MCF 10A (cell line): ENCODE data around the gene DYNLT1. TPM values are rescaled to one million over a fixed set of nuclear protein-coding genes. Genes with fewer than 3 reads are reported as not detected.
"Not testable (repeated sequence)": the region's sequence is repeated elsewhere in the genome, so short reads cannot be mapped to it uniquely, and the experiment has no call there.

Experiments
- BruUV-seq: library from RNA; stranded (reverse); fragments of 400-500 nt; replicated peaks from 2 replicates; lab custom pipeline; 2021; lab: Mats Ljungman, UMichigan
- CTCF ChIA-PET: fragments of 300-600 bp; sonication (Branson Sonifier 250); formaldehyde crosslinking; extraction: SDS; loops from one replicate; lab custom pipeline; 2021; ENCODE audit warnings: antibody characterized with exemption, inconsistent platforms; lab: Yijun Ruan, JAX
- POLR2A ChIA-PET: fragments of 300-600, 350-650 bp; sonication (Branson Sonifier 250); formaldehyde crosslinking; extraction: SDS; loops from one replicate; lab custom pipeline; 2020; ENCODE audit warnings: antibody characterized with exemption, inconsistent platforms; lab: Yijun Ruan, JAX
- DNase-seq: peaks from one replicate; pipeline ENCODE4 v3.0.0-alpha.2; 2018; ENCODE audit not compliant: unreplicated experiment
- H3K27ac Mint-ChIP-seq: one replicate; pipeline ENCODE4 v1.8.0; 2022; ENCODE audit warnings: mild to moderate bottlenecking, low read depth, mixed read lengths; ENCODE audit not compliant: unreplicated experiment
- H3K27me3 Mint-ChIP-seq: one replicate; pipeline ENCODE4 v1.8.0; 2022; ENCODE audit warnings: mixed read lengths; ENCODE audit not compliant: insufficient read depth, unreplicated experiment
- H3K36me3 Mint-ChIP-seq: one replicate; pipeline ENCODE4 v1.8.0; 2022; ENCODE audit warnings: mild to moderate bottlenecking, moderate library complexity, mixed read lengths; ENCODE audit not compliant: insufficient read depth, unreplicated experiment
- H3K4me1 Mint-ChIP-seq: one replicate; pipeline ENCODE4 v1.8.0; 2022; ENCODE audit warnings: mixed read lengths; ENCODE audit not compliant: insufficient read depth, unreplicated experiment
- H3K4me3 Mint-ChIP-seq: one replicate; pipeline ENCODE4 v1.8.0; 2022; ENCODE audit warnings: mild to moderate bottlenecking, moderate library complexity, mixed read lengths; ENCODE audit not compliant: unreplicated experiment
- H3K9me3 Mint-ChIP-seq: one replicate; pipeline ENCODE4 v1.8.0; 2022; ENCODE audit warnings: mixed read lengths; ENCODE audit not compliant: unreplicated experiment
- intact Hi-C: fragments of 100-400 bp; cut with micrococcal nuclease; formaldehyde crosslinking; loops from 2 replicates; pipeline ENCODE4 v1.14.1; 2022
- total RNA-seq: library from RNA; stranded (reverse); gene quantifications from 2 replicates; pipeline ENCODE4 v1.2.3, GENCODE V29; 2022
- TF ChIP-seq, protein P1 (sequence below): fragments of 200-600 bp; IDR thresholded peaks from one replicate; pipeline ENCODE4 v1.8.0; 2022; ENCODE audit warnings: antibody characterized with exemption, mild to moderate bottlenecking; ENCODE audit not compliant: unreplicated experiment

The DYNLT1 gene
- total RNA-seq, 1 experiment from 2014 or later: 122 TPM

DNA sequence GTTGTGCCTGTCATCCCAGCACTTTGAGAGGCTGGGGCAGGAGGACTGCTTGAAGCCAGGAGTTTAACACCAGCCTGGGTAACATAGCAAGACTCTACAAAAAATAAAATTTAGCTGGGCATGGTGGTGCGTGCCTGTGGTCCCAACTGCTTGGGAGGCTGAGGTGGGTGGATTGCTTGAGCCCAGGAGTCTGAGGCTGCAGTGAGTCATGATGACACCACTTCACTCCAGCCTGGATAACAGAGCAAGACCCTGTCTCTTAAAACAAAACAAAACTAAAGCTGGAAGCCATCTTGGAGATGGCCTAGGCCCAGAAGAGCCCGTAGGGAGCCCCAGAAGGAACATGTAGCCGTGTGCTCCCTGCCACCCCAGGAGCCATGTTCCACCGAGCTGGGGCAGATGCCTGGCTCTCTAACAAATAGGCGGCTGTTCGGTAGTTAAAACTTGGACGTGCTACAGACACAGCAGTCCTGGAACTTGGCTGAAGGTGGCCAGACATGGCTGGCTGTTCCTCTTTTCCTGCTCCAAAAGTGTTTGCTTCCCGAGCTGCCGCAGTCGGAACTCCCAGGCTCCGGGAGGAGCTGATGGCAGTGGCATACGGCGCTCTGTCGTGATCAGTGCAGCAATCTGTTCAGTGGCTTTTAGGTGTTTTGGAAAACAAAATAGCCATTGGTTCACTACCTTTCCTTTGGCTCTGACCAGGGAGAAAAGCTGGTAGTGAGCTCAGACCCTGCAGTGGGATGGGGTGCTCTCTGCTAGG, 37.0 kb downstream of the DYNLT1 start:
- no peak overlapping the region for H3K27ac Mint-ChIP-seq
- peaks cover 26% of the 10 kb centered on the region for H3K36me3 Mint-ChIP-seq
- no peak overlapping the region for H3K4me3 Mint-ChIP-seq
- H3K9me3 Mint-ChIP-seq: no peaks in the 10 kb centered on the region
- TF ChIP-seq, protein P1, sequence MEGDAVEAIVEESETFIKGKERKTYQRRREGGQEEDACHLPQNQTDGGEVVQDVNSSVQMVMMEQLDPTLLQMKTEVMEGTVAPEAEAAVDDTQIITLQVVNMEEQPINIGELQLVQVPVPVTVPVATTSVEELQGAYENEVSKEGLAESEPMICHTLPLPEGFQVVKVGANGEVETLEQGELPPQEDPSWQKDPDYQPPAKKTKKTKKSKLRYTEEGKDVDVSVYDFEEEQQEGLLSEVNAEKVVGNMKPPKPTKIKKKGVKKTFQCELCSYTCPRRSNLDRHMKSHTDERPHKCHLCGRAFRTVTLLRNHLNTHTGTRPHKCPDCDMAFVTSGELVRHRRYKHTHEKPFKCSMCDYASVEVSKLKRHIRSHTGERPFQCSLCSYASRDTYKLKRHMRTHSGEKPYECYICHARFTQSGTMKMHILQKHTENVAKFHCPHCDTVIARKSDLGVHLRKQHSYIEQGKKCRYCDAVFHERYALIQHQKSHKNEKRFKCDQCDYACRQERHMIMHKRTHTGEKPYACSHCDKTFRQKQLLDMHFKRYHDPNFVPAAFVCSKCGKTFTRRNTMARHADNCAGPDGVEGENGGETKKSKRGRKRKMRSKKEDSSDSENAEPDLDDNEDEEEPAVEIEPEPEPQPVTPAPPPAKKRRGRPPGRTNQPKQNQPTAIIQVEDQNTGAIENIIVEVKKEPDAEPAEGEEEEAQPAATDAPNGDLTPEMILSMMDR: no peak
- intact Hi-C loops: loop anchor here (10.0 kb wide), 1 partner anchor 93 kb away; no protein-coding TSS in a partner anchor
- BruUV-seq: no TSS peak
- POLR2A ChIA-PET: interaction anchor here (0.6 kb wide), 1 partner anchor 207 kb away, joined by 3 read pairs; no protein-coding TSS in a partner anchor
- DNase-seq: no peak
- CTCF ChIA-PET: interaction anchor here (0.8 to 3.3 kb wide), 3 partner anchors 387 to 394 kb away, joined by 4 to 28 read pairs (median 9); no protein-coding TSS in a partner anchor
- H3K4me1 Mint-ChIP-seq: no peaks in the 10 kb centered on the region
- H3K27me3 Mint-ChIP-seq: no peaks in the 10 kb centered on the region

DNA sequence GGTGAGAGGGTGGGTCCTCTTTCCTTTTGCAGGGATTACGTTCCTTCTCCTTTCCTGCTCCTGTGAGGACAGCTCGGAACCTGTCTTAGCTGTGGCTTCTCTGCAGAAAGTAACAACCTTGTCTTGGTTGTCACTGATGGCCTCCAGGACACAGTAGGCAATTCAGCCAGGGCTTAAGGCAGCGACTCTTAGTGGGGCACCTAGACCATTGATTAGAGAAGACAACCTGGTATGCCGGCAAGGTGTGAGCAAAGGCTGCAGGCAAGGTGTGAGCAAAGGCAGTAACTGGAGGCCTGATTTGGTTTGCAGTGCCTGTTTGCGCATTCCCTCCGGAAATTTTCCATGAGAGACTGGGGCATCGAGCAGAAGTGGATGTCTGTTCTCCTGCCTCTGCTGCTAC, 37.6 kb downstream of the DYNLT1 start:
- intact Hi-C loops: loop anchor here (10.0 kb wide), 1 partner anchor 92 kb away; no protein-coding TSS in a partner anchor
- Mint-ChIP-seq H3K36me3 (peaks cover 21% of the 10 kb centered on the region), H3K27me3 (no peaks in the 10 kb centered on the region), H3K27ac (no peak overlapping the region), H3K4me3 (no peak overlapping the region), H3K4me1 (no peaks in the 10 kb centered on the region), H3K9me3 (no peaks in the 10 kb centered on the region)
- TF ChIP-seq, protein P1: no peak
- no TSS peak for BruUV-seq
- POLR2A ChIA-PET: interaction anchor here (0.6 kb wide), 1 partner anchor 206 kb away, joined by 3 read pairs; no protein-coding TSS in a partner anchor
- CTCF ChIA-PET: interaction anchor here (1.4 to 3.3 kb wide), 2 partner anchors 17 to 387 kb away, joined by 3 to 28 read pairs; no protein-coding TSS in a partner anchor
- DNase-seq: no peak

DNA sequence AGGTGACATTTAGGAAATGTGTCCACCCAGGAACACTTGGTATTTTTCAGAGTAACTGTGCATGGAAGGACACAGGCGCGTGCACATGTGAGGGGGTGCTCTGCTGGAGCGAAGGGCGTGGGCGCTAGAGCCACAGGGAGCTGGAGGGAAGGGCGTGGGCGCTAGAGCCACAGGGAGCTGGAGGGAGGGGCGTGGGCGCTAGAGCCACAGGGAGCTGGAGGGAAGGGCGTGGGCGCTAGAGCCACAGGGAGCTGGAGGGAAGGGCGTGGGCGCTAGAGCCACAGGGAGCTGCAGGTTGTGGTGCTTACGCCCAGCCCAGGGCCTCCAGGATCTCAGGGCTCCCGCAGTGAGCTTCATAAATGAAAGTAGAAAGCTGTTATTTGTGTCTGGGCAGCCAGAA, 38.5 kb downstream of the DYNLT1 start:
- POLR2A ChIA-PET: interaction anchor here (0.7 to 1.9 kb wide), 3 partner anchors 90 to 387 kb away, joined by 3 to 7 read pairs (median 5); no protein-coding TSS in a partner anchor

DNA sequence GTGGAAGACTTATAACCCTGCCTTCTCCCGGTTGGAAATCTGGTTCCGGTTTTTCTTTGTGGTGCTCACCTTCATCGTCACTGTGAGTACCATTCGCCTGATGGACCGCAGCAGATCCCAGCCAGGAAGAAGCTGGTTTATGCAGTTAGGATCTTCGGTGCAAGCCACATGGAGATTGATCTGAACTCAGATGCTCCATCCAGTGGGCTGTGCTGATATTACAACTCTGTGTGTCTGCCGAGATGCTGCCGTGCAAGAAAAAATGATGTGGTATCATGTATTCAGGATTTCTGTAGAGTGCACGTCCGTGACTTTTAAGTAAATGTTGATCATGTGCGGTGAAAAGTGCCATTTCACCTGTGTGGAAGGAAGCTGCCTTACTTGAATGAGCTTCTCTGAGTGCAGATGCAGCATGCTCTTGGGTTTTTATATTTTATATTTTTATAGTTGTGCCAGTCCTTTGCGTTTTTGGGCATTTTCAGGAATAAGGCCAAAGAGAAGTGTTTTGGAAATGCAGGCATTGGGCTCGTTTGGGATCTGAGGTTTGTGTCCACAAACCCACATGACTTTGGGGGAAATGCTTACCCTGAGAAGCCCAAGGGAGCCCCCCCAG, 39.2 kb downstream of the DYNLT1 start:
- peak; percentile 65 for DNase-seq
- Mint-ChIP-seq H3K9me3 (no peaks in the 10 kb centered on the region), H3K4me1 (no peaks in the 10 kb centered on the region), H3K27me3 (no peaks in the 10 kb centered on the region), H3K4me3 (no peak overlapping the region), H3K36me3 (peaks cover 23% of the 10 kb centered on the region), H3K27ac (no peak overlapping the region)
- TF ChIP-seq, protein P1: peak; percentile 72
- no TSS peak for BruUV-seq
- ChIA-PET CTCF (interaction anchor here (0.5 to 5.2 kb wide), 31 partner anchors 9 to 517 kb away, joined by 3 to 58 read pairs (median 3); no protein-coding TSS in a partner anchor), POLR2A (interaction anchor here (1.9 kb wide), 2 partner anchors 384 to 386 kb away, joined by 5 to 7 read pairs; no protein-coding TSS in a partner anchor)
- intact Hi-C loops: loop anchor here (1.0 to 10.0 kb wide), 3 partner anchors 91 to 391 kb away; no protein-coding TSS in a partner anchor

More for the DNA sequence above, 38.5 kb downstream of the DYNLT1 start:
- not testable (repeated sequence) for H3K4me1 Mint-ChIP-seq, H3K27me3 Mint-ChIP-seq, H3K27ac Mint-ChIP-seq, H3K9me3 Mint-ChIP-seq, H3K4me3 Mint-ChIP-seq, BruUV-seq, DNase-seq
- peaks cover 23% of the 10 kb centered on the region for H3K36me3 Mint-ChIP-seq
- intact Hi-C loops: loop anchor here (10.0 kb wide), 1 partner anchor 91 kb away; no protein-coding TSS in a partner anchor
- CTCF ChIA-PET: interaction anchor here (0.6 to 5.2 kb wide), 21 partner anchors 10 to 463 kb away, joined by 3 to 58 read pairs (median 3); no protein-coding TSS in a partner anchor
